GM18498 (cell line): Measurements from ENCODE around the gene VDAC2.
A peak's percentile ranks its signal among the peaks of the same experiment; 100 is the strongest.
"Not testable (repeated sequence)": the region's sequence is repeated elsewhere in the genome, so short reads cannot be mapped to it uniquely, and the experiment has no call there.

Experiments
- ATAC-seq: cut with Tn5 transposase; IDR thresholded peaks from one replicate; pipeline ENCODE4 v1.9.1; 2021; ENCODE audit warnings: mild to moderate bottlenecking, moderate library complexity; ENCODE audit not compliant: unreplicated experiment

Gene VDAC2

GRCh38 chr10:75210282-75211006, at the start of gene VDAC2:
VDAC2 (plus strand) TSS chr10:75210796; CDS start chr10:75211159, 363 bp downstream.
- peak; percentile 92 for ATAC-seq

GRCh38 chr10:75165684-75166622, 44.6 kb upstream of the VDAC2 start:
- ATAC-seq = peak; percentile 82

GRCh38 chr10:75166623-75166972, 44.0 kb upstream of the VDAC2 start:
- ATAC-seq = peak; percentile 34

- ATAC-seq = no peak
These were observed 42.3 kb upstream of the VDAC2 start for GRCh38 chr10:75168275-75168674.

GRCh38 chr10:75170215-75170614, 40.4 kb upstream of the VDAC2 start:
- ATAC-seq = no peak

- no peak for ATAC-seq
These were observed 35.5 kb upstream of the VDAC2 start for GRCh38 chr10:75175046-75175445.

- ATAC-seq = no peak
These were observed 34.5 kb upstream of the VDAC2 start for GRCh38 chr10:75176046-75176445.

GRCh38 chr10:75176736-75177135, 33.9 kb upstream of the VDAC2 start:
- no peak for ATAC-seq

GRCh38 chr10:75179657-75180177, 30.9 kb upstream of the VDAC2 start:
- no peak for ATAC-seq

- no peak for ATAC-seq
These were observed 30.0 kb upstream of the VDAC2 start for GRCh38 chr10:75180592-75180991.

GRCh38 chr10:75181073-75181472, 29.5 kb upstream of the VDAC2 start:
- no peak for ATAC-seq

- no peak for ATAC-seq
These were observed 24.3 kb upstream of the VDAC2 start for GRCh38 chr10:75186310-75186709.

GRCh38 chr10:75187961-75188426, 22.6 kb upstream of the VDAC2 start:
- no peak for ATAC-seq

GRCh38 chr10:75188522-75188921, 22.1 kb upstream of the VDAC2 start:
- not testable (repeated sequence) for ATAC-seq

GRCh38 chr10:75189266-75190096, 21.1 kb upstream of the VDAC2 start:
- no peak for ATAC-seq

- ATAC-seq = no peak
These were observed 18.6 kb upstream of the VDAC2 start for GRCh38 chr10:75191821-75192568.

GRCh38 chr10:75194625-75195024, 16.0 kb upstream of the VDAC2 start:
- ATAC-seq = not testable (repeated sequence)

- no peak for ATAC-seq
These were observed 15.4 kb upstream of the VDAC2 start for GRCh38 chr10:75195035-75195763.

- no peak for ATAC-seq
These were observed 13.5 kb upstream of the VDAC2 start for GRCh38 chr10:75197066-75197465.
